PFSK-1 (cell line): ENCODE data around the gene ADAMTS17.

Experiments used
- POLR2AphosphoS5 ChIP-seq: IDR thresholded peaks from 2 replicates; pipeline ENCODE4 v1.6.1; 2012; ENCODE audit warnings: low read depth, mild to moderate bottlenecking, control low read depth, low read length, moderate library complexity
- REST ChIP-seq, 2 experiments: IDR thresholded peaks; 2 replicates each; pipeline versions ENCODE4 v1.6.1 to v1.8.0; 2011 to 2012; ENCODE audit warnings: low read depth in 2 of 2, low read length in 2 of 2, control low read depth in 1 of 2, inconsistent platforms in 1 of 2, mild to moderate bottlenecking in 1 of 2, moderate library complexity in 1 of 2; ENCODE audit not compliant: insufficient read depth in 1 of 2
- SIN3A ChIP-seq: IDR thresholded peaks from 2 replicates; pipeline ENCODE4 v1.6.1; 2012; ENCODE audit warnings: mild to moderate bottlenecking, low read length, moderate library complexity, borderline replicate concordance; ENCODE audit not compliant: insufficient read depth
- TAF1 ChIP-seq: IDR thresholded peaks from 2 replicates; pipeline ENCODE4 v1.6.1; 2012; ENCODE audit warnings: low read length, control low read depth, borderline replicate concordance; ENCODE audit not compliant: insufficient read depth

- TF ChIP-seq POLR2AphosphoS5 (no peak), TAF1 (no peak), SIN3A (no peak), REST (IDR thresholded peaks at IDR 0.05; ENCODE audit: insufficient read depth in 1 of 2, low read depth in 2 of 2, low read length in 2 of 2) (no peak)
These were observed 171.2 kb downstream of the ADAMTS17 start for GRCh38 chr15:100170291-100171210.
